Stimulated activated CD4-positive, alpha-beta T cell treated with anti-CD3 and anti-CD28 coated beads, Interleukin-1b, Interleukin-23, amount 100 ng/mL, for 48 hours (primary cell): ENCODE data around the gene KMT5B.

Source experiments
- DNase-seq: peaks from one replicate; pipeline ENCODE4 v3.0.0-alpha.2; 2020

Gene KMT5B

DNA sequence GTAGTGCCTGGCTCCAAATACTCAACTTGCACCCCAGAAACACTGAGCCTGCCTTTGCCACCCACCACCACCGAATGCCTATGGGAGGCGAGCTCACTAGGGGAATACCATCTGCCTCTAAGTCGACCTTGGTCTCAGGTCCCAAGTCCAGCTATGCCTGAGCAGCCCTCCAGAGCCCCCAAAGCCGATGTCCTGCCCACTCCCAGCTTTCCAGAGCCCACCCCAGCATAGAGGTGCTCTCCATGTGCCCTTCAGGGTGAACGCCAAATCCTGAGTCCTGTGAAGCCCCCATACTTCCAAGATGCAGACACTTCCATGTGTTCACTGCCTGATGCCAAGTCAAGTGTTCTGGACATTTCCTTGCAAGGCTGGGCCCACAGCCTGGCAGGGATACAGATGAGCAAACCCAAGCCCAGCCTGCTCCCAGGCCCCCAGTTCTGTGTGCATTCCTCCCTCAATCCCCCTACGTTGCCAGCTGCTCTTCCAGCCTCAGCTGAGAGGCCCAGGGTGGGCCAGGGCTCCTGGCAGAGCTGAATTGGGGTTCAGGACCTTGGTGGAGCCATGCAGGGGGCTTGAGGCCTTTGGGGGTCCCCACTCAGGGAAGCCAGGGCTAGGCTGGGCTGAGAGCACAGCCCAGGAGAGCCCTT lies 2.6 kb upstream of the KMT5B start:
- DNase-seq, result no peak

DNA sequence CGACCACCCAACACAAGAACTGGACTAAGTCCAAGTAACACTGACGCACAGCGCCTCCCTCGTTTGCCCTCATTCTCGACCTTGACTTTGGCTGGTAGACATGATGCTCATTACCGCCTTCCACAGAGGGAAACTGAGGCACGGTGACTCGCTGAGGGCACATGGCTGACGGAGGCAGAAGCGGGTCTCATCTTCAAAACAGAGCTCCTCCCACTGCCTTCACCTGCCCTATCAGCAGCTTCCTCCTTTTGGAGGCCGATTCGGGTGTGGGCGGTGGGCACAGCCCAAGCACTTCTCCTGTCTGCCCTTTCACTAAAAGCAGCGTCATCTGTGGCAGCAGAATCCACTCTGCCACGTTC lies 2.0 kb upstream of the KMT5B start:
- peak; percentile 55 for DNase-seq

- DNase-seq, result no peak
Observed at GRCh38 chr11:68214173-68215086, 1.3 kb upstream of the KMT5B start.

DNA sequence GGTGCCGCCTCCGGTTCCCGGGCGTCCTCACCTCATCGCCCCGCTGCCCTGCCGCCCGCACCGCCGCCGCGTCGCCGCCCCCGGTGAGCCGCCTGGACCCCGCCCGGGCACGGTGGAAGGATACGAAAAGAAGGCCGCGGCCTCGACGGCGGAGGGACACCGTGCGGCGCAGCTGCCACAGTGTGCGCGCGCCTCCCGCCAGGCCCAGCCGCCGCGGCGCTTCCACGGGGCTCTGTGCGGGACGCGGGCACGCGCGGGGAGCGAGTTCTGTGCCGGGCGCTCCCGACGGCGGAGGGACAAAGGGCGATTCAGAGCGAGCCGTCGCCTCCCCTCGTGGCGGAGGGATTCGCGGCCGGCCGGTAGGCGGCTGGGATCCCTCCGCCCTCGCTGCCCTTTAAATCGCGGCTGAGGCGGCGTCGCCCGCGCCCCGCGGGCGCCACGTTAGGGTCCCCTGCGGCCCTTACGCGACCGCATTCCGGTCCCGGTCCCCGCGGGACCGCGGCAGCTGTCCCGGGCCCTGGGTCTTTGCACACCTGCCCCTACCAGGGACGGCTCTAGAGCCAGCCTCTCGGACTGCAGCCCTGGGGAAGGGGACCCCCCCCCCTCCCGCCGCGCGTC lies 568 bp upstream of the KMT5B start:
- peak; percentile 77 for DNase-seq

- peak; percentile 50 for DNase-seq
Observed at GRCh38 chr11:68212421-68213134, 518 bp downstream of the KMT5B start.

DNA sequence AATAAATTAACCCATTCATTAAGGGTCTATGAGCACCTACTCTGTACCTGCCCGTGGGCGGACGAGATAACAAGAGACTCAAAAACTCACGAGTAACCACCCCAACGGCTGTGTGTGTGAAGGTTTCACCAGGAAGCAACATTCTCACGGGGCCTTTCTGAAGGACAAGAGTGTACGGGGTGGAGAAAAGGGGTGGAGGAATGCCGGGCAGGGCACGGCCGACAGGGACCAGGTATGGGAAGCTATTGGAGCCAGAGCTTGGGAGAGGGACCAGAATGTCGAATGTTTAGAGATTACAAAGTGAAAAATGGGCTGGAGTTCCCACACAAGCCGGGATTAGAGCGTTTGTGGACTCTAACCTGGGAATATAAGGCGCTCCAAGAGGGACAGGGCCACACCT lies 1.6 kb downstream of the KMT5B start:
- no peak for DNase-seq

DNA sequence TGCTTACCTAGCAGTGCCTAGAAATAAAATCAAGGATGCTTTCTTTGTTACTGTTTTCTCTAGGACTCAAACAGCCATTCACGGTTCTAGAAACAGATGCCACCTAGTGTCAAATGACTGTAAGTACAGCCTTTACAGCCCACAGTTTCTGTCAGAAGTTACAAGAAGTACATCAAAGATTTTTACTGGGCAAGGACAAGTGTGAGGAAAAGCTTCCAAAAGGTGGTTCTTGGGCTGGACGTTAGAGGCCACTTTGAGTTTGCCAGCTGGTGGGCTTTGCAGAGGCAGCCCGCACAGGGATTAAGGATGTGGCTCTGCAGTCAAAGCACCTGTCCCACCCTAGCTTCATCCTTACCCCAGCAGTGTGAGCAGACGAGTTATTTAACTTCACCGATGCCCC lies 6.9 kb downstream of the KMT5B start:
- DNase-seq, result no peak

- DNase-seq, result no peak
Observed at GRCh38 chr11:68204402-68204801, 8.7 kb downstream of the KMT5B start.

DNA sequence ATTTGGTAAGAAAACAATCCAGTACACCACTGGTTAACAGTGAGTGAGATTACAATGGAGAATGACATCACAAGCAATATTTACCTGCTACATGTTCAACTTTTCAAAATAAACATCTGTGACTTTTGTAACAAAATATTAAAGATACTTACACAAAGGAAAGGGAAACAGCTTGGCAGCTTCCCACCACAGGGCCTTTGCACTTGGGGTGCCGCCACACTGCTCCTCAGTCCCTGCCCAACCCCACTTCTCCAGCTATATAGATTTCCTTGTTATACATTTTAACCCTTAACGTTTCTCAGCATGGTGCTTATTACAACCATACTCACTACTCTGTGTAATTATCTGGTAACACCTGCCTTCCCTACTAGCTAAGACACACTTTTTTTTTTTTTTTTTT lies 10.9 kb downstream of the KMT5B start:
- DNase-seq, result no peak

GRCh38 chr11:68201492-68201891 lies 11.6 kb downstream of the KMT5B start:
- no peak for DNase-seq

- no peak for DNase-seq
Observed at GRCh38 chr11:68200639-68201038, 12.5 kb downstream of the KMT5B start.

GRCh38 chr11:68199295-68199987 lies 13.7 kb downstream of the KMT5B start:
- no peak for DNase-seq

DNA sequence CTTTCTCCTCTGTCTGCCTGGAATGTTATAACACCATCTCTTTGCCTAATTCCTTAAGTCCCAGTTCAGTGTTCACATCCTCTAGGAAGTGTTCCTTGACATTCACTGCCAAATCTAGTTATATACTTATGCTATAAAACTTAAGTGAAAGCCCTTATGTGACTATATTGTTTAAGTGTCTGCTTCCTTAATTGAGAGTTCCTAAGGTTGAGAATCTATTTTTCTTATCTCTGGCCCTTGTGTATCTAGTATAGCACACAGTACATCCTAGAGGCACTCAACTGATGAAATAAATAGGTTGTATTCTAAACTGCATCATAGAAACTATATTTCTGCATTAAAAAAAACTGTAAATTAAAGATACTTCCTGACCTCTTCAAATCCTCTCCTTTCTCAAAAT lies 16.9 kb downstream of the KMT5B start:
- DNase-seq, result no peak

DNA sequence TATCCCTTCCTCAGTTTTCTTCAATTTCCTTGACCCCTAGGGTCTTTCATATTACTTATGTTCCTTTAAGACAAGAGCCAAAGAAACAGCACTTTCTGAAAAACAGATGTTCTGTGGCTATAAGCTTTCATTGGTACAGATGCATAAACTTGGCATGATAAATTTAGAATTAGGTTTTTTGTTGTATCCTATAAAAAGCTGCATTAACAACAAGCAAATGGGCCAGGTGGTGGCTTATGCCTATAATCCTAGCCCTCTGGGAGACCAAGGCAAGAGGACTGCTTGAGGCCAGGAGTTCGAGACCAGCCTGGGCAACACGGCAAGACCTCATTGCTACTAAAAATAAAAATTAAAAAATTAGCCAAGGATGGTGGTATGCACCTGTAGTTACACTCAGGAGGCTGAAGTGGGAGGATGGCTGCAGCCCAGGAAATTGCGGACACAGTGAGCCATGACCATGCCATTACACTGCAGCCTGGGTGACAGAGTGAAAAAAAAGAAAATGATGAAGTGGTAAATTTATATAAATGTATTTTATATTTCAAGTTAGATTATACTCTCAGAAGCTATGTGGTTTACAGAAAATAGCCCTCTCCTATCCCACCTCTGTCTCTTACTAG lies 18.3 kb downstream of the KMT5B start:
- DNase-seq, result no peak

DNA sequence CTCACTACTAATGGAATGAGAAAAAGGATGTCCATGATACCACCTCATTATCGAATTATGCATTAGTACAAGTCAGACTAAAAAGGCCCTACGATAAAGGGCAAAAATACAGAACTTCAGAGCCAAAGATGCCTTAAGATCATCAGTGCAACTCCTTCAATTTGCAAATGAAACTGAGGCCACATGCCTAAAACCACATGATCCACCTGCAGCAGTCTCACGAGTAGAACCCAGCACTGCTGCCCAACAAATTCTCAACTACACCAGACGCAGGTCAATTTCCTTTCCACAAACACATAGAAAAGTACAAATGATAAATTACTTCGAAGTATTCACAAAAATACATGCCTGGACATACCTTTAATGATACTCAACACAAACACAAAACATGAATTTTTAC lies 20.1 kb downstream of the KMT5B start:
- DNase-seq, result no peak

GRCh38 chr11:68191661-68192579 lies 21.2 kb downstream of the KMT5B start:
- DNase-seq, result no peak

- DNase-seq, result no peak
Observed at GRCh38 chr11:68189888-68190287, 23.2 kb downstream of the KMT5B start.

DNA sequence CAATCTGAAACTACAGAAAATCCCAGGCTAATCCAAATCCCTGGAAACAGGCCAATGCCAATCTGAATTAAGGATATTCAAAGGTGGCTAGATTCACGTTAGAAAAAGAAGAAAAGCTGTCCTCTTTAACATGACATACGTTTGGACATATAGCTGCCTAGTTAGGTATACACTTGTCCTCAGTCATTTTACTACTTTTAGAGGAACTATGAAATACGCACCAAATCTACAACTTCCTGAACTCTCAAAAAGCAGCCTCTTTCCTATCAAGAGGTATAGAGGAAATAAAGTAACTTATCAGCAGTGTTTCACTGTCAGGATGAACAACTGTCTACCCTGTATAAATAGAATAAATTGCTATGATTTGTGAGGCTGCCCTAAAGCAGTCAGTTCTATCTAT lies 24.0 kb downstream of the KMT5B start:
- no peak for DNase-seq

DNA sequence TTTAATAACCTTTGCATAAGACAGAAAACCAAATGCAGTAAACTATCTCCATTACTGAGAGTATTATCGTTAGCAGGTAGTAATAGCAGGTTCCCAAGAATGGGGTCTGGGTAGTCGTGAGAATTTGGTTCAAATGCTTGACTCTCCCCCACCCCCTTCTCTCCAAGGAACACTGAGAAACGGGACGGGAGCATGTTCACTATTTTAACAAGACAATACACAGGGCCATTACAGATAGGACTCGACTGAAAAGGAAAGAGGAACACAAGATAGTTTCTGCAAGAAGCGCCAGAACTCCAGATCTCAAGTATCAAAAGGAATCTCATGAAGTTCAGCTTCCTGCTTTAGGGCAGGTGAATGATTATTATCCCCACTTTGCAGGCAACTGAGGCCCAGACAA lies 27.0 kb downstream of the KMT5B start:
- DNase-seq, result no peak

- no peak for DNase-seq
Observed at GRCh38 chr11:68181719-68182451, 31.2 kb downstream of the KMT5B start.
